HG03432 (cell line): ENCODE results near the gene PRR32.
"Not testable (repeated sequence)": the region's sequence is repeated elsewhere in the genome, so short reads cannot be mapped to it uniquely, and the experiment has no call there.

Experiments
- ATAC-seq: cut with Tn5 transposase; IDR thresholded peaks from one replicate; pipeline ENCODE4 v1.9.1; 2021; ENCODE audit warnings: mild to moderate bottlenecking, moderate library complexity; ENCODE audit not compliant: unreplicated experiment

The PRR32 gene, protein sequence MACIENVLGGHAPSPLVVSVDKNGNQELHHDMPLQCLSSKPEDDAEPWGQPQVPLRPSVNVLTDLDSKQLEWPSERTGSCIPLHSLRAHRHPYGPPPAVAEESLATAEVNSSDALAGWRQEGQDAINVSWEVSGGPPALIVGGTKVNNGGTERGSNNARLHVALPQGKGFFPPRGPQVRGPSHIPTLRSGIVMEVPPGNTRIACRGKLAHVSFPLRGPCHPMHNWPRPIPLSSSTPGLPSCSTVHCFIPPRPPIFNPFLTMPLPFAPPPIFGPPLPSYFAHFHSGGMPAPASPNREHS

GRCh38 chrX:126819429-126819828 is at the start of gene PRR32:
Gene PRR32, plus strand, starts transcription at chrX:126819729. Its CDS starts 115 bp downstream, at chrX:126819844.
- ATAC-seq: no peak

- no peak for ATAC-seq
These were observed 49.4 kb upstream of the PRR32 start for GRCh38 chrX:126770179-126770578.

- ATAC-seq: no peak
These were observed 34.0 kb upstream of the PRR32 start for GRCh38 chrX:126785539-126785938.

- ATAC-seq: no peak
These were observed 20.5 kb upstream of the PRR32 start for GRCh38 chrX:126799059-126799458.

- ATAC-seq: not testable (repeated sequence)
These were observed 12.7 kb upstream of the PRR32 start for GRCh38 chrX:126806784-126807183.

- no peak for ATAC-seq
These were observed 3.7 kb upstream of the PRR32 start for GRCh38 chrX:126815806-126816205.

GRCh38 chrX:126820700-126821420 is 1.3 kb downstream of the PRR32 start:
- no peak for ATAC-seq

GRCh38 chrX:126824338-126825007 is 4.9 kb downstream of the PRR32 start:
- ATAC-seq: no peak

DNA sequence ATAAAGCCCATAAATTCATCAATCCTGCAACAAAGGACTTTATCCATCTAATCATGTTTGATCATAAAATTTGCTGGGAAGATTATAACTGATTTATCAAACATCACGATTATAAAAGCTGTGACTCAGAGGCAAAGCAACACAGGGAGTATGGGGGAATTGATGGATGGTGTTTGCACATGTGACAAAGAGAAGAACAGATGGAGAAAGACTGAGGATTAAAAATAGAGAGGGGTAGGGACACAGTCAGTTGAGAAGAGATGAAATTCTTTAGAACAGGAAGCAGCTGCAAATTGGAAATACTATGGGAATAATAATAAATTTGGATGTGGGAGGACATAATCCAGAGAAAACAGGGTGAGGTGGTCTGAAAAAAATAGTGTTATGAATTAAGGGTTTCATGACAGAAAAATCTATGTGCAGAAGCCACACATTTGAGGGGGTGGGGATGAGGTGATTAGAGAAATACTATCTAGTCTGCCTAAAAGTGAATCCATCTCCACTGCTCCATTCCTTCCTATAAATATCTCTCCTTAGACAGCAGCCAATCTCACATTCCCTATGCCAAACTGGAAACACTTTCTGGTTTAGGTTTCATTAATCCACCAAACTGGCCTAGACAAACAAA is 6.2 kb downstream of the PRR32 start:
- ATAC-seq: no peak

DNA sequence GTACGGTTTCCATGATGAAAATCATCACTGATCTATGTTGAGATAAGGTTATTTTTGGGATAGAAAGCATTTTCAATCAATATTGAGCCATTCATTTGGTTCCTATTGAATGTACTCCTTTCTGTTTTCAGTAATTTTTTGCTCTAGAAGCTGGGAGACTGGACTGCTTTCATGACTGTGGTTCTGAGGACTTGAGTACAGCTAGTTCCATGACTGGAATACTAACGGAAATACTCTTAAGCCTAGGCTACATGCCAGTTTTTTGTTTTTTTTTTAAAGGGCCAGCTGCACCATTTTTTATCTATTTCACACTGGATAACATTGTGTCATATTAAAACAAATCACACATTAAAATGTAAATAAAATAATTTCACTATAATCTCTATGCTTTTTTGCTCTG is 16.7 kb downstream of the PRR32 start:
- no peak for ATAC-seq

GRCh38 chrX:126847143-126847542 is 27.6 kb downstream of the PRR32 start:
- no peak for ATAC-seq

DNA sequence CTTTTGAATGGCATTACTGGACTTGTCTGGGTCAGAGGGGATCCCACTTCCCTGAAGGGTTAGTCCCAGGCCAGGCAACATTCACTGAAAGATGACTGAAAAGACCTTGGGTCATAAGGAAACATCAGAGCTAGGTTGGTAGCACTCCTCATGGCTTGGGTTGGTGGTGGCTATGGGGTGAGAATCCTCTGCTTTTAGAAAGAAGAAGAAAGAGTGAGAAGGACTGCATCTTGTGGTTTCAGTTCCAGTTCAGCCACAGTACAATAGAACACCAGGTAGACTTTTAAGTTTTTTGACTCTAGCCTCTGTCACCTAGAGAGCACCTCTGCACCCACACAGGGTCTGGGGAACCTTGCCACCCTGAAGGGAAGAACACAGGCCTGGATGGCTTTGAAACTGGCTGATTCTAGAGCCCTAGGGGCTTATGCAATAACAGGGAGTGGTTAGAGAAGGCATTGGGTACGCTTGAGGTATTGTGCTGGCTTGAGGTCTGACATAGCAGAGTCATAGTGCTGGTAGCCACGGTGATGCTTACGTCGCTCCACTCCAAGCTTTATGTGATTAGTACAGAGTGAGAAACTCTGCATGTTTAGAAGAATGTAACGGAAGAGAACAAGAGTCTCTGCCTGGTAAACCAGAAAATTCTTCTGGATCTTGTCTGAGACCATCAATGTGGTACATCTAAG is 36.5 kb downstream of the PRR32 start:
- ATAC-seq: no peak
